PC-9 (cell line): ENCODE measurements around the gene S1PR5.

Experiments used
- EZH2 ChIP-seq: fragments of 200-600 bp; sonication (generic); IDR thresholded peaks from 2 replicates; pipeline ENCODE4 v1.8.0; 2017; ENCODE audit warnings: antibody characterized with exemption, low read depth
- TF ChIP-seq, protein P1 (sequence below): fragments of 200-600 bp; sonication (generic); conservative IDR thresholded peaks from 2 replicates; pipeline ENCODE4 v1.6.1; 2017; ENCODE audit warnings: mixed run types, antibody characterized with exemption, mild to moderate bottlenecking, moderate library complexity

DNA sequence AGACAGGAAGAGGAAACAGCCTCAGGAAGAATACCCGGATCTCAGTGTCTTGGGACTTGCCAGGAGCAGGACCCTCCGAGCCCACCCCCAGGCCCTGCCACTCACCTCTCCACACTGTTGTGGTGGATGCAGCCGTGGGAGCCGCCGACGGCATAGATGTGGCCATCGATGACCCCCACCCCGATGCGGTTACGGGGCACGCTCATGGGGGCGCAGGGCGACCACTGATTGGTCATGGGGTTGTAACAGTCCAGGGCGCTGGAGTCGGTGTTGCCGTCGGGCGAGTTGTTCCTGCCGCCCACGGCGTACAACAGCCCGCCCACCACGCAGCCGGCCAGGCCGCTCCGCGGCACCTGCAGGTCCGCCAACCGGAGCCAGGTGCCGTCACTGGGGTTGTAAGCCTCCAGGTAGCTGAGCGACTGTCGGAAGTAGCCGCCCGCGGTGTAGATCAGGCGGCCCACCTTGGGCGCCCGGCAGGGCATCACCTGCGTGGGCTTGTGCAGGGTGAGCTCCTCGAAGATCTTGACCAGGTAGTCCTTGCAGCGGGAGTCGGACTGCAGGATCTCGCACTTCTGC is 25.7 kb downstream of the S1PR5 start:
- TF ChIP-seq, protein P1, sequence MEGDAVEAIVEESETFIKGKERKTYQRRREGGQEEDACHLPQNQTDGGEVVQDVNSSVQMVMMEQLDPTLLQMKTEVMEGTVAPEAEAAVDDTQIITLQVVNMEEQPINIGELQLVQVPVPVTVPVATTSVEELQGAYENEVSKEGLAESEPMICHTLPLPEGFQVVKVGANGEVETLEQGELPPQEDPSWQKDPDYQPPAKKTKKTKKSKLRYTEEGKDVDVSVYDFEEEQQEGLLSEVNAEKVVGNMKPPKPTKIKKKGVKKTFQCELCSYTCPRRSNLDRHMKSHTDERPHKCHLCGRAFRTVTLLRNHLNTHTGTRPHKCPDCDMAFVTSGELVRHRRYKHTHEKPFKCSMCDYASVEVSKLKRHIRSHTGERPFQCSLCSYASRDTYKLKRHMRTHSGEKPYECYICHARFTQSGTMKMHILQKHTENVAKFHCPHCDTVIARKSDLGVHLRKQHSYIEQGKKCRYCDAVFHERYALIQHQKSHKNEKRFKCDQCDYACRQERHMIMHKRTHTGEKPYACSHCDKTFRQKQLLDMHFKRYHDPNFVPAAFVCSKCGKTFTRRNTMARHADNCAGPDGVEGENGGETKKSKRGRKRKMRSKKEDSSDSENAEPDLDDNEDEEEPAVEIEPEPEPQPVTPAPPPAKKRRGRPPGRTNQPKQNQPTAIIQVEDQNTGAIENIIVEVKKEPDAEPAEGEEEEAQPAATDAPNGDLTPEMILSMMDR: no peak
- no peak for TF ChIP-seq EZH2
